ENCODE results near the gene WDR90. TPM values are rescaled to one million over a fixed set of nuclear protein-coding genes. Genes with fewer than 3 reads are reported as not detected.

Gene WDR90
- total RNA-seq, 1 donor from 2014 or later, result 7.2 TPM

- peak; percentile 53 for DNase-seq
These were observed 22.2 kb upstream of the WDR90 start for GRCh38 chr16:626787-627453.

- DNase-seq, result no peak
These were observed 21.5 kb upstream of the WDR90 start for GRCh38 chr16:627454-628239.

DNA sequence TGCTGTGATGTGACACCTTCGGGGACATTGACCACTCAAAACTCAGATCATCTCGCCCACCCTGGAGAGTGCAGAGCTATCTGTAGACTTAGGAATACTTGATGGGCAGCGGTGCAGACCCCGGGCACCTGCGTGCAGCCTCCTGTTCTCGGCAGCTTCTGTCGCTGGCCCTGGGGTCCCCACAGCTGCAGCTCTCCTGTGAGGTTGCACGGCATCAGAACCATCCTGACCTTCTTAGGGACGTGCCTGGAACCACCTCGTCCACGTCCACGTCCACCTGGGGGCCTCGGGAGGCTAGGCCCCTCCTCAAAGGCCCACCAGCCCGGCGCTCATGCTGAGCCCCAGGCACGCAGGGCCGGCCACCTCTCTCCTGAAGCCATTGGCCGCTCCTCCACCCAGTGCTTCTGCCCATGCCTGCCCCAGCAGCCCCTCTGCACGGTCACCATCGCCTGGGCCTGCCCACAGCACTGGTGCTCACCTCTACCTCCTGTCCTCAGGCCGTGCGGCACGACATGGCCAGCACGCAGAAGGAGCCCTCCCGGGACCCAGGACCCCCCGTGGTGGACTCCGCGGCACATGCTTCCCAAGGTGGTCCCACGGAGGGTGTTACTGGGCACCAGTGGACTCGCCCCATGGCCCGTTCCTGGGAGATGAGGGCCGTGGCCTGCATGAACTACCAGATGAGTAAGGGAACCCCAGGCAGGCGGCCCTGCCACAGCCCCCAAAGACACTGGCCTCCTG lies 20.7 kb upstream of the WDR90 start:
- no peak for DNase-seq

GRCh38 chr16:629185-629832 lies 19.9 kb upstream of the WDR90 start:
- no peak for DNase-seq

- DNase-seq, result no peak
These were observed 19.3 kb upstream of the WDR90 start for GRCh38 chr16:629833-630248.

DNA sequence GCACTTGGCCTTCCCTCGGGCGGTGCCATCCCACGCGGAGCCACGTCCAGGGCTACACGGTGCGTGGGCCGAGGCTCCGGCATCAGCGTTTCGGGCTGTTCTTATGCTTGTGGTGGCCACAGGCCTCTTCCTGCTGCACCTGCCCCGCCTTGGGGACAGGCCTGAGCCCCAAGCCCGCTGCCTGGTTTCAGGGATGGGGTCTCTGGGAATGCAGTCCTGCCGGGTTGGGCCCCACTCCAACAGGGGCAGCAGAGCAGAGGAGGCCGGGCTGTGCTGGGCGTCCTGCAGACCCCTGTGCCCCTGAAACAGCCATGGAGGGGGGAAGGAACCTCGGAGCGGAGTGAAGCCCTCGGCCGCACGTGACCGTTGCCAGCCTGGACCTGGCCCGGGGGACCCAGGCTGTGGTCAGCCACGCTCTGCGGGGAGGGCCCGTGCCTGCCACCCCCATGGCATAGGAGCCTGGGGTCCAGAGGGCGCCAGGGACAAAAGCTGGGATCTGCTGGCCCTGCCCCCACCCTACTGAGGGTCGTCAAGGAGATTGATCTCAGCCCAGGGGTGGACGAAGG lies 18.8 kb upstream of the WDR90 start:
- no peak for DNase-seq

DNA sequence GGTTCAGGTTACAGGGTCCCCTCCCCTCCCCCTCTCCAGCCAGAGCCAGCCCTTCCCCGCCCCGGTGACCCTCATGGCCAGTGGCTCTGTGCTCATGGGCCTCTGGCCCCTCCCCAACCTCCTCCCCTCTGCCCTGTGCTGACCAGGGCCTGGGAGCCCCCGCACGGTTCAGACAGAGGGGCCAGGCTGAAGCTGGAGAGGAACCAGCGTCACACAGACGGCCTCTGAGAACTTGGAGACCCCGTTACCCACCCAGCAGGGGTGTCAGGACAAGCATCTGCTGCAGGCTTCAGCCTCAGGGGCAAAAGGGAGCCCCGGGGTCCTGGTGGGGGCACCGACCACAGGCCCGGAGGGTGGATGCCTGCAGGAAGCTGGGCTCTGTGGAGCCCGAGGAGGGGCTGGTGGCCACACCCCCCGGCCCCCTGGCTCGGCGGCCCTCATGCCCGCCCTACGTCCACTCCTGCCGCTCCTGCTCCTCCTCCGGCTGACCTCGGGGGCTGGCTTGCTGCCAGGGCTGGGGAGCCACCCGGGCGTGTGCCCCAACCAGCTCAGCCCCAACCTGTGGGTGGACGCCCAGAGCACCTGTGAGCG lies 18.3 kb upstream of the WDR90 start, which contains the start of gene WFIKKN1:
Gene WFIKKN1 (plus strand): TSS at position 171 of the 591 bp plus-strand sequence. CDS start 269 bp downstream, at position 440.
- DNase-seq, result no peak

DNA sequence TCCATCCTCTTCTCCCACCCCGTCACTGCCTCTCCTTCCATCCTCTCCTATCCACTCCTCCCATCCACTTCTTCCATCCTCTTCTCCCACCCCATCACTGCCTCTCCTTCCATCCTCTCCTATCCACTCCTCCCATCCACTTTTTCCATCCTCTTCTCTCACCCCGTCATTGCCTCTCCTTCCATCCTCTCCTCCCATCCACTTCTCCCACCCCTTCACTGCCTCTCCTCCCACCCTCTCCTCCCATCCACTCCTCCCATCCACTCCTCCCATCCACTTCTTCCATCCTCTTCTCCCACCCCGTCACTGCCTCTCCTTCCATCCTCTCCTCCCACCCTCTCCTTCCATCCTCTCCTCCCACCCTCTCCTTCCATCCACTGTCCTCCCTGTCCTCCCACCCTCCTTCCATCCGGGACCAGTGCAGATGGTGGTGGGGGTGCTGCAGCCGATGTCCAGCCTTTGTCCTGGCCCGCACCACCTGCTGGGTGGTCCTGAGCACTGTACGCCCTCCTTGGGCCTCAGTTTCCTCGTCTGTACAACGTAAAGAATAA lies 17.3 kb upstream of the WDR90 start:
- DNase-seq, result no peak

DNA sequence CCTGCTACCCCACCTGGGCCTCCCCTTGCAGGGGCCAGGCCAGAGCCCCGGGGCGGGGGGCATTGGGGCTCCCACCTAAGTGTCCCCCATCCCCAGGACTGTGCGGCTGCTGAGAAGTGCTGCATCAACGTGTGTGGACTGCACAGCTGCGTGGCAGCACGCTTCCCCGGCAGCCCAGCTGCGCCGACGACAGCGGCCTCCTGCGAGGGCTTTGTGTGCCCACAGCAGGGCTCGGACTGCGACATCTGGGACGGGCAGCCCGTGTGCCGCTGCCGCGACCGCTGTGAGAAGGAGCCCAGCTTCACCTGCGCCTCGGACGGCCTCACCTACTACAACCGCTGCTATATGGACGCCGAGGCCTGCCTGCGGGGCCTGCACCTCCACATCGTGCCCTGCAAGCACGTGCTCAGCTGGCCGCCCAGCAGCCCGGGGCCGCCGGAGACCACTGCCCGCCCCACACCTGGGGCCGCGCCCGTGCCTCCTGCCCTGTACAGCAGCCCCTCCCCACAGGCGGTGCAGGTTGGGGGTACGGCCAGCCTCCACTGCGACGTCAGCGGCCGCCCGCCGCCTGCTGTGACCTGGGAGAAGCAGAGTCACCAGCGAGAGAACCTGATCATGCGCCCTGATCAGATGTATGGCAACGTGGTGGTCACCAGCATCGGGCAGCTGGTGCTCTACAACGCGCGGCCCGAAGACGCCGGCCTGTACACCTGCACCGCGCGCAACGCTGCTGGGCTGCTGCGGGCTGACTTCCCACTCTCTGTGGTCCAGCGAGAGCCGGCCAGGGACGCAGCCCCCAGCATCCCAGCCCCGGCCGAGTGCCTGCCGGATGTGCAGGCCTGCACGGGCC lies 16.5 kb upstream of the WDR90 start:
- DNase-seq, result no peak

DNA sequence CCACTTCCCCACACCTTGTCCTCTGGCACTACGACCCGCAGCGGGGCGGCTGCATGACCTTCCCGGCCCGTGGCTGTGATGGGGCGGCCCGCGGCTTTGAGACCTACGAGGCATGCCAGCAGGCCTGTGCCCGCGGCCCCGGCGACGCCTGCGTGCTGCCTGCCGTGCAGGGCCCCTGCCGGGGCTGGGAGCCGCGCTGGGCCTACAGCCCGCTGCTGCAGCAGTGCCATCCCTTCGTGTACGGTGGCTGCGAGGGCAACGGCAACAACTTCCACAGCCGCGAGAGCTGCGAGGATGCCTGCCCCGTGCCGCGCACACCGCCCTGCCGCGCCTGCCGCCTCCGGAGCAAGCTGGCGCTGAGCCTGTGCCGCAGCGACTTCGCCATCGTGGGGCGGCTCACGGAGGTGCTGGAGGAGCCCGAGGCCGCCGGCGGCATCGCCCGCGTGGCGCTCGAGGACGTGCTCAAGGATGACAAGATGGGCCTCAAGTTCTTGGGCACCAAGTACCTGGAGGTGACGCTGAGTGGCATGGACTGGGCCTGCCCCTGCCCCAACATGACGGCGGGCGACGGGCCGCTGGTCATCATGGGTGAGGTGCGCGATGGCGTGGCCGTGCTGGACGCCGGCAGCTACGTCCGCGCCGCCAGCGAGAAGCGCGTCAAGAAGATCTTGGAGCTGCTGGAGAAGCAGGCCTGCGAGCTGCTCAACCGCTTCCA lies 15.7 kb upstream of the WDR90 start:
- no peak for DNase-seq

- no peak for DNase-seq
These were observed 15.0 kb upstream of the WDR90 start for GRCh38 chr16:634051-634670.

GRCh38 chr16:634996-635395 lies 14.2 kb upstream of the WDR90 start:
- no peak for DNase-seq

- DNase-seq, result no peak
These were observed 13.5 kb upstream of the WDR90 start for GRCh38 chr16:635573-636205.

DNA sequence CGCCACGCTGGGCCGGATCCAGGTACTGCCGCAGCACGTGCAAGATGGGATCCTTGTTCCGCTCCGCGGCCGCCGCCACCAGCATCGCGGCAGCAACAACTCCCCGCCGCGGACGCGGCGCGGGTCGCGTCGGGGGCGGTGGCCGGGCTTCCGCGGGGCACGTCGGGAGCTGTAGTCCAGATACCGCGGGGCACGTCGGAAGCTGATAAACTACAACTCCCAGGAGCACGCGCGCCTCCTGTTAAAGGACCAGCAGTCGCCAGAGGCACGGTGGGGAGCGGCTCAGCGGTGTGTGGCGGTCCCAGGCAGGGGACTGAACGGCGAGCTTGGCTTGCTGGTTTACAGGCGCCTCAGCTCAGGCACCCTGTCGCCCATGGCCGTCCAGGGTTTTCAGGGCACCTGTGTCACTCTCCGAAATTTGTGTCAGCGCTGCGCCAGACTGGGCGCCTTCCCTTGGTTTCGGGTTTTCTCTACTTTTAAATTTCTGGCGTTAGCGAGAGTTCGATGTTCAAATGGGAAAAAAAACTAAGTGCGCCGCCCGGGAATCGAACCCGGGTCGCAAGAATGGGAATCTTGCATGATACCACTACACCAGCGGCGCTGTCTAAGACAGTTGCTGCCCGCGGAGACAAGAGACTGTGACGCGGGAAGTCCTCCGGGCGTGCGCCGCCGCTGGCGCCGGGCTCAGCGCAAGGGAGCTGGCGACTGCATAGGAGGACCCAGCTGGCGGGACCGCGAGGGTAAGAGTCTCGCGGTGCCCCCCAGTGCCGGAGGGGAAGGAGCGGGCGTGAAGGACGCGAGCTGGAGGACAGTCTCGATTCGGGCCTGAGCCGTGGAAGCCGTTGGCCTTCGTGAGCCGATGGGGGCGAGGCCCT lies 12.7 kb upstream of the WDR90 start, which contains the start of gene METTL26:
Gene METTL26 (minus strand): TSS at position 100 of the 875 bp plus-strand sequence. CDS start 15 bp downstream, at position 85.
- DNase-seq, result peak; percentile 93

DNA sequence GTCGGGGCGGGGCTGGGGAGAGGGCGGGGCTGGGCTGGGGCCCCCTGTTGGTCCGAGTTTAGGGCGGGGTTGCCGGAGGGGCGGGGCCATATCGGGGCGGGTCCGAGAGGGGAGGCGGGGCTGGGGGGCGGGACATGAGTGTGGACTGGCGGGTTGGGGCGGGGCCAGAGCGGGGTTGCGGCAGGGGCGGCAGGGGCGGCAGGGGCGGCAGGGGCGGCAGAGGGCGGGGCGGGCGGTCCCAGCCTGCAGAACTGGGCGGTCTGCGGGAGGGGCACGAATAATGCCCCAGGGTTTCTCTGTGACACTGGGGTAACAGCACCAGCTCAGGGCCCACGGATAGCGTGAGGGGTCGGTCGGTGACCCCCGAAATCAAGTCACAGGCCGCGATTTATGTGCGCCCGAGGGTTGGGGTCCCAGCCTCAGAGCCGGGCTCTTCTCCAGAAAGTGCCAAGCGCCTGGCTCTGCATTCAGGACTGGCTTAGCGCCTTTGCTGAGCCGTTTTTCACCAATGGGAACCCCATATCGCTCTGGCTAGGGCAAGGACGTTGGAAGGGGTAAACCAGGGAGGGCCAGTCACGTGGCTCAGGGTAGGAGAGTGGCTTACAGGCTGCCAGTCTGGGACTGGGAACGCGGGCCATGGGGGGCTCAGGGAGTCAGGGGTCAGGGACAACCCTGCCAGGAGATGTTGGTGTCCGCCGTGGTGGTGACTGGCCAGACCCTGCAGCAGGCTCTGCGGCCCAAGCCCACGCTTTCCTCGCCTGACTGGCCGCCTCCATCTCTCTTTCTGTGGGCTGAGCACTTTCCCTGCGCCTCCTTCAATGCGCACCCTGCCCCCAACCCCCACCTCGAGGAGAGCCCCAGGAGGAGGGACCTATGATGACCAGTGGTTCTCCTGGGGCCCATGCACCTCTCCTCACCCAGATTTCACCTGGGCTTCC lies 11.8 kb upstream of the WDR90 start:
- peak; percentile 93 for DNase-seq

- no peak for DNase-seq
These were observed 11.1 kb upstream of the WDR90 start for GRCh38 chr16:638034-638543.
